ENCODE data around the gene PRXL2B.
"Not testable (repeated sequence)": the region's sequence is repeated elsewhere in the genome, so short reads cannot be mapped to it uniquely, and the experiment has no call there.

Gene PRXL2B

DNA sequence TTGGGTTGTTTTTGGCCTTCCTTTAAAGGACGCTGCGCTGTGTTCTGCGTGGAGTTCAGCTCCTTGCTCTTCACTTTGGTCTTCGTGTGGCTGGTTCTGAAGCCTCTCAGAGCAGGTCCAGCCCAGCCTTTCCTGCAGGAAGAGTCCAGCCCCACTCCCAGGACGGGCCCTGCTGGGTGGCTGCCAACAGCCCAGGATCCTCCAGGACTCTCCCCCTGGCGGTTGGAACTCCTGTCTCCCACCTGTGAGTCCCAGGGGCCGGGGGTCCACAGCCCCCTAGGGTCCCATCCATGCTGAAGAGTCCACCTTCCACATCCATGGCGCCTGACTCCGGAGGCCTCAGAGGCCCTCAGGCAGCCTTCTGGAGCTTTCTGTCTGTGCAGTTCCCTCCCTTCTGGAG is 35.0 kb upstream of the PRXL2B start:
- DNase-seq, result not testable (repeated sequence)

DNA sequence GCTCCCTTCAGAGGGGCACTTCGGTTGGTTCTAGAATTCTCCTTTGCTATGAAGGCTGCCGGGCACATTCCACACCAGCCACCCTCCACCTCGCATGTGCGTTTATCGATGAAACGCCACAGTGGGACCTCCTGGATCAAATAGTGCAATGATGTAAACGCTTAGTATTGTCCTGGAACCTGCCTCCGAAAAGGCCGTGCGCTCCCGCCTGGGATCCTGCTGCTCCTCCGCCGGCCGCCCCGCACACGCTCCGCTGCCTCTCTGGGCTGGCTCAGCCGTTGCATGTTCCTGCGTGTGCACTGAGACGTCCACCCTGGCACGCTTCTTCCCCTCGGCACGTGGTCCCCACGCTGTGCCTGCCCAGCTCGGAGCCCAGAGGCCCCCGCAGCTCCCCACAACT is 34.4 kb upstream of the PRXL2B start:
- DNase-seq, result no peak

DNA sequence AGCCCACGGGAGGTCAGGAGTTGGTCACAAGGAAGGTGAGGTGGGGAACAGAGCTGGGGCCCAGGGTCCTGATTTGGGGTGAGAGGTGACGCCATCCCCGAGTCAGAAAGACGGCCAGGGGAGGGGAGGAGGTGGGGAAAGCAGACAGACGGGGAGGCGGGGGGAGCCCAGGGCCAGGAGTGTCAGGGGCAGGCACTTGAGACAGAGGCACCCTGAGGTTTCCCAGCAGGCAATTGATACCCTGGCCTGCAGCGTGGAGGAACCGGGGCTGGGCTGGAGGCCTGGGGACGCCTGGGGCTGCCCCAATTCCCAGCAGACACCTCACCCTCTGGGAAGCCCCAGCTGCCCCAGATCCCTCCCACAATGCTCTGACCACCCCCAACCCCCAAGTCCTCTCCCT is 33.5 kb upstream of the PRXL2B start:
- not testable (repeated sequence) for DNase-seq

DNA sequence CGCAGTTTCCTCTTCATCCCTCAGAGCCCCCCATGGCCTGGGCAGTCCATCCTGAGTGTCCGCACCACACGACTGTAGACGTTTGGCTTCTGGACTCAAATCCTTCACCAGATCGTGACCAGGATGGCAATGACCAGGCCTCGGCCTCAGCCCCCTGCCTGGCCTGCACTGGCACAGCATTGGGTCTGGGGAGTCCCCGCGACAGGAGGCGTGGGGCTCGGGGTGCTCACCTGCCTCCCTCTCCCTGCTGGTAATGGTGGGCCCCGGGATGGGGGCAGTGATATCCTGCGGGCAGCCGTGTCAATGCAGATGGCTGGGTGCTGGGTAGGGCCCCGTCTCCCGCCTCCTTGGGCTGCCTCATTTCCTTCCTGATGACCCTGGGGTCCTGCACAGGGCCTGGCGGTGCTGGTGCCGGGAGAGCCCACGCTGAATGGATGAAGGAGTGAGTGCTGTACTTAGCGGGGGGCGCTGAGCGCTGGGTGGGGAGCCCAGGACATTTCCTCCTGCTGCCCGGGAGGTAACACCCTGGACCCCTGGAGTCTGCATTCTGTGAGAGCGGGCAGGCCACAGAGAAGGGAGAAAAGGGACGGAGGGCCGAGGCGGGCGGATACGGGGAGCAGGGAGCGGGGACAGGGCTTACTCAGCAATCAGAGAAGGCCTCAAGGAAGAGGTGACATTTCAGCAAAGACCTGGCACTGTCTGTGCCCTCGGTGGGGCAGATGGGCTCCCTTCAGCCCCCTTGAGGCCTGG is 32.5 kb upstream of the PRXL2B start:
- DNase-seq, result no peak

DNA sequence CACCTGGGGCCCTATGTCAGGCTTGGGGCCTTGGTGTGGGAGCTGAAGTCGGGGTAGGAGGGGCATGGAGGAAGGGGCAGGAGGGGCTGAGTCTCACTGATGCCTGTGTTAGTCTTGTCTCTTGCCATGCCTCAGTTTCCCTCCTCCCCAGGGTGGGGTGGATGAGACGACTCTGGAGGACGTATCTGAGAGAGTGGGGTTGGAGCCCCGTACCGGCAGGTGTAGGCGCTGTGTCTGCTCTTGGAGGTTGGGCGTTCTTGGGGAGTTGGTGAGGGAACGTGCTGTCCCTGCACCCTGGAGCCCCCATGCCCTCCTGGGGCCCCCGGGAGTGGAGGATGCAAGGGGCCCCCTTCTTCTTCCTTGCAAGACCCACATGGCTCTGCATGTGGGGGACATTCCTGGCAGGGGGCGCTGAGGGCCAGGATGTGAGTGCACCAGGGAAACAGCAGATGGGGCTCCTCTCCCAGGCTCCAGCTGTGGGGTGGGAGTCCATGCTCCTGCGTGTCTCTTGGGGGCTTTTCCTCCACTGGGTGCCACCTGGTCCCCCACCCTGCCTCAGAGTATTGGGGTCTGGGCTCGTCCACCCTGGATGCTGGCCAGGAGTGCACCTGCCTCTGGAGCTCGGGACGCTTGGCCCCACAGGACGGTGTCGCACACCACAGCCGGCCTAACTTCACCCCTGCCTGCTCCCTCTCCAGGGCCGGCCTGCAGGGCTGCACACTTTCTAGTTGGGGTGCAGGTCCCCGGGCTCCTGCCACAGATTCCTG is 31.8 kb upstream of the PRXL2B start:
- DNase-seq, result peak; percentile 42

DNA sequence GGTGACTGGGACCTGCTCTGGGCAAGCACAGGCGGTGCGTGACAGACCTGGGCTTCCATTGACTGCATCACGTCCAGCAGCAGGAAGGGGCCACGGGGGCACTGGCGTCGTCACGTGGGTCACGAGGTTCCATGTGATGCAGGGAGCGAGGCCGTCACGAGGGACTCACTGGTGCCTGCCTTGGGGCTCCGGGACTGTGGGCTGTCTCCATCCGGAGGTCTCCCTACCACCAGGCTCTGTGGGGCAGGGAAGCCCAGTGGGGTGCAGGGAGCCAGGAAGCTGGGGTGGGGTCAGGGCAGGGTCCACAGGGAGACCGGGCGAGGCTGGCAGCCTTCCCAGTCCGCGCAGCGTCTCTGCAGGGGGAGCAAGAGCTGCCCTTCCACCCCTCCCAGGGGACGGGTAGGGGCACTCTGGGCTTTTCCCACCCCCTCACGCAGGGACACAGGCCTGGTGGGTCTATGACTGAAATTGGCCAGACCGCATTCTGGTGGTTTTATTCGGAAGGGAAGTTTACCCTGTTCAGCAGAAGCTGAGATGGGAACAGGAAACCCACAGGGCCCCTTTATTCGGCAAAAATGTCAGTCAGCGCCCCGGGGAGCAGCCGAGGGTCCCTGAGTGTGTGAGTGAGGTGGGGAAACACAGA is 30.8 kb upstream of the PRXL2B start:
- peak; percentile 72 for DNase-seq

DNA sequence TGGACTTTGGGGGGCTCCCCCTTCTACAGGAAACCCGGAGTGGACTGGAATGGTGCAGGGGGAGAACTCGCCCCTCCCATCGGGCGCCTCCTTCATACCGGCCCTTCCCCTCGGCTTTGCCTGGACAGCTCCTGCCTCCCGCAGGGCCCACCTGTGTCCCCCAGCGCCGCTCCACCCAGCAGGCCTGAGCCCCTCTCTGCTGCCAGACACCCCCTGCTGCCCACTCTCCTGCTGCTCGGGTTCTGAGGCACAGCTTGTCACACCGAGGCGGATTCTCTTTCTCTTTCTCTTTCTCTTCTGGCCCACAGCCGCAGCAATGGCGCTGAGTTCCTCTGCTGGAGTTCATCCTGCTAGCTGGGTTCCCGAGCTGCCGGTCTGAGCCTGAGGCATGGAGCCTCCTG is 30.3 kb upstream of the PRXL2B start, which contains the start of gene TNFRSF14:
TSS of gene TNFRSF14 (plus strand) at position 95 of the 401 bp plus-strand sequence. CDS start at position 389, 294 bp downstream.
- peak; percentile 80 for DNase-seq

DNA sequence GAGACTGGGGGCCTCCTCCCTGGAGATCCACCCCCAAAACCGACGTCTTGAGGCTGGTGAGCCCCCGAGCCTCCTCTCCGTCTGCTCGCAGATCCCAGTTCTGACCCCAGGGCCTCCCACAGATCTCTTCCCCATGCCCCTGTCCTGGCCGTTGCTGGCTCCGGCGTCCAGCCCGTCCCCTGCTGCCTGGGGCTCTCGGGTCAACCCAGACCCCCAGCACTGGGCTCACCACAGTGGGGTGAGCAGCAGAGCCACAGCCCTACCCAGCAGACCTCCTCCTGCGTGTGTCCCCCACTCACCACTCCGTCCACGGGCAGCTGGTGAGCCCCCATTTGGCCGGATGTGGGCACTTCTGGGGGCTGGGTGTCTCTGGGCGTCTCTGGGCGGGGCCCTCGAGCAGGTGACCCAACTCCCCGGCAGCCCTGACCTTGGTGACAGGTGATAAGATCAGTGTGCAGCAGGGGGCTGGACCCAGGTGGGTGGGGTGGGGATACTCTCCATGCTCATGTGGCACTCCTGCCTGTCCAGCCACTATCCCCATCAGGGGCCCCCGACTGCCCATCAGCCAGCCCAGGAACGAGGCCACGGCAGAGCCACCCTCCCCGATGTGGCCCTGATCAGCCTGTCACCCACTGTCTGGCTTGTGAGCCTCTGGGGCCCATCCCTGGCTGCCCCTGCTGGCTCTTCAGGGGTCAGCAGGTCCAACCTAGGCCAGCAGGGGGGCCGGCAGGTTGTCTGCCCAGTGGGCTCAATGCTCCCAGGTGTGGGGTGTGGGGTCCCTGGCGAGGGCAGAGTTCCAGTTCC is 29.7 kb upstream of the PRXL2B start:
- DNase-seq, result peak; percentile 71

DNA sequence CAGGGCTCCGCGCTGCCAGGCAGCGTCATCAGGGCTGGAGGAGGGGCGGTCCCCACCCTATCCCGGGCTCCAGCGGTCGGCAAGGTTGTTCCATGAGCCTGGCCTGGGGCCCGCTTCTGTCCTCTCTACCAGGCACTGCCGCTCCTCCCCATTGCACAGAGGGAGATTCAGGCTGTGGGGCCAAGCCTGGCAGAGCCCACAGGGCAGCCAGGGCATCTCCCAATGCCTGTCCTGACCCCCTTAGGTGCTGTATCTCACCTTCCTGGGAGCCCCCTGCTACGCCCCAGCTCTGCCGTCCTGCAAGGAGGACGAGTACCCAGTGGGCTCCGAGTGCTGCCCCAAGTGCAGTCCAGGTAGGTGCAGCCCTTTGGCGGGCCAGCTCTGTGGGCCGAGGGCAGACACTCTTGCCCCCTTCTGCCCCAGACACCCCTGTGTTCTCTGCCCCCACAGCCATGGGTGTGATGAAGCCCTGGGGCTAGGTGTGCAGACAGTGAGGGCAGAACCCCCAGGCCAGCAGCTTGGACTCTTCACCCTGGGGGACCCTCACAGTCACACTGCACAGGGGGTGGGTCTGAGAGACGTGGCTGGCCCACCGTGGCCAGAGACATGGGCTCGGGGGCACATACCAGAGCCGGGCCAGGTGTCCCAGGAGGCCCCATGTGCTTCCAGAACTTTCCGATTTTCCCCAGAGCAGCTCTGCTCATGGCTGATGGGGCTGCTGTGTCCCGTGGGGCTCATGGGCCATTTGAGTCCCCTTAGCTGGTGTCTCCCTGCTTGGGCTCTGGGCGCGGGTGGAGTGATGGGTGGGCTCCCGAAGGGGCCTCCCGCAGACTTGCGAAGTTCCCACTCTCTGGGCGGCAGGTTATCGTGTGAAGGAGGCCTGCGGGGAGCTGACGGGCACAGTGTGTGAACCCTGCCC is 28.8 kb upstream of the PRXL2B start:
- no peak for DNase-seq

DNA sequence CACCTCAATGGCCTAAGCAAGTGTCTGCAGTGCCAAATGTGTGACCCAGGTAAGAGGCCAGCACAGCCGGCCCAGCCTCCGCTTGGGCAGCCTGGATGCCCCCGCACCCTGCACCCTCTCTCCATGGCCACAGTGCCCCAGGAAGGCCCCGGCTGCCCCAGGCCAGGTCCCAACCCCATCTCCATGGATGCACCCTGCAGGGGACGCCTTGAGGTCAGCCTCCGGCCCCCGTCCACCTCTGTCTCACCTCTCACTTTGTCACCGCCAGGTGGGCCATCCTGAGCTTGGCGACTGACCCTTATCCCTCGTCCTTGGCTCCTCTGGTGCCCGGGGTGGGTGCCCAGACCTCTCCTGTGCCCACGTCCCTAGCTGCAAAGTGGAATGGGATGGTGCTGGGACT is 28.2 kb upstream of the PRXL2B start:
- no peak for DNase-seq

DNA sequence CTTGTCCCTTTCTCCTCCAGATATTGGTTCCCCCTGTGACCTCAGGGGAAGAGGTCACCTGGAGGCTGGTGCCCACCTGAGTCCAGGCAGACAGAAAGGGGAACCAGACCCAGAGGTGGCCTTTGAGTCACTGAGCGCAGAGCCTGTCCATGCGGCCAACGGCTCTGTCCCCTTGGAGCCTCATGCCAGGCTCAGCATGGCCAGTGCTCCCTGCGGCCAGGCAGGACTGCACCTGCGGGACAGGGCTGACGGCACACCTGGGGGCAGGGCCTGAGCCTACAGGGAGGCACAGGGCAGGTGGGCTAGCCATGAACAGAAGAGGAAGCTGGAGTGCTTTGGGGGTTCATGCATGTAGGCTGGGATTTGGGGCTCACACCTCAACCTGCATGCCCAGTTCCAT is 27.7 kb upstream of the PRXL2B start:
- DNase-seq, result no peak

DNA sequence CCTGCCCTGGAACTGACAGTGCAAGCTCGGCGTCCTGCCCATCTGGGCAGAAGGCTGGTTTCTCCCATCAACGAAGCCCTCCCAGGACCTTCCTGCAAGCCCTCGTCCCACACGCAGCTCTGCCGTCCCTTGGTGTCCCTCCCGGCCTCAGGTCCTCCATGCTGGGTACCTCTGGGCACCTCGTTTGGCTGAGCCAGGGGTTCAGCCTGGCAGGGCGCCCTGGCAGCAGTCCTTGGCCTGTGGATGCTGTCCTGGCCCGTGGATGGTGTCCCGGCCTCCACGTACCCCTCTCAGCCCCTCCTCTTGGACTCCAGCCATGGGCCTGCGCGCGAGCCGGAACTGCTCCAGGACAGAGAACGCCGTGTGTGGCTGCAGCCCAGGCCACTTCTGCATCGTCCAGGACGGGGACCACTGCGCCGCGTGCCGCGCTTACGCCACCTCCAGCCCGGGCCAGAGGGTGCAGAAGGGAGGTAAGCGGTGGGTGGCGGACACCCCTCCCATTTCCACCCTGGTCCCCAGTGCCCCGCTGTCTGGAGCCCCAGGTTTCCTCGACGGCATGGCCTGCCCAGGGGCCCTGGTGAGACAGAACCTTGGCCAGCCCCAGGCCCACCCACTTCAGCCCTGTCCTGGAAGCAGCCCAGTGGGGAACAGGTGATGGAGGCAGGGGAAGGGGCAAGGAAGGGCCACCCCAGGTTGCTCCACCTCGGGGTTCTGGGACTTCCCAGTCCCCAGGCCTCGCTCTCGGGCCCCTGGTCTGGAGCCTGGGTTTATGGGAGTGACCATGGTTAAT is 26.9 kb upstream of the PRXL2B start:
- DNase-seq, result no peak

DNA sequence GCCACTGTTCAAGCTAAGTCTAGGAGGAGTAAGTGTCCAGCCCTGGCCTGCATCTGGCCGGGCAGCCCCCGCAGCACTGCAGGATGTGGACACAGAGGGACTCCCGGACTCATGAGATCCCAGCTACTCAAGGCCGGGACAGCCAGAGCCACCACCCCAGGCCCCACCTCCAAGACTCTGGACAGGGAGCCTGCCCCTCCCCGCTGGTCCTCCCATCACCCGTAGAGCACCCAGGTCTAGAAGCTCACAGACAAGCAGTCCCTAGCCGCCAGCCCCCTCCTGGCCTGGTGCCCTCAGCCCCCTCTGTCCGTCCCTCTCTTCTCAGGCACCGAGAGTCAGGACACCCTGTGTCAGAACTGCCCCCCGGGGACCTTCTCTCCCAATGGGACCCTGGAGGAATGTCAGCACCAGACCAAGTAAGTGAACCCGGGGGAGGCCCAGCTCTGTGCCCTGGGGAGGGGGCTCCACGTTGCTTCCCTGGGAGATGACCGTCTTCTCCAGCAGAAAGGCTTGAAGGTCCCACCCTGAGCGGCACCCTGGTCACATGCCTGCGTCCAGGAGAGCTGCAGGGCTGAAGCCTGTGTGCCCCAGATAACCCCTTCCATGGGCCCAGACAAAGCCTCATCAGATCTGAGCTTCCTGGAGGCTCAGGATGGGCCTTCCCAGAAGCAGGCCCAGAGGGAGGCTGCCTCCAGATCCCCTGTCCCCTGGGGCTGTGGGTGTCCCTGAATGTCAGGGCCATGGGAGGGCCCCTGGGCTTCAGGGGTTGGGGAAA is 26.1 kb upstream of the PRXL2B start:
- no peak for DNase-seq

DNA sequence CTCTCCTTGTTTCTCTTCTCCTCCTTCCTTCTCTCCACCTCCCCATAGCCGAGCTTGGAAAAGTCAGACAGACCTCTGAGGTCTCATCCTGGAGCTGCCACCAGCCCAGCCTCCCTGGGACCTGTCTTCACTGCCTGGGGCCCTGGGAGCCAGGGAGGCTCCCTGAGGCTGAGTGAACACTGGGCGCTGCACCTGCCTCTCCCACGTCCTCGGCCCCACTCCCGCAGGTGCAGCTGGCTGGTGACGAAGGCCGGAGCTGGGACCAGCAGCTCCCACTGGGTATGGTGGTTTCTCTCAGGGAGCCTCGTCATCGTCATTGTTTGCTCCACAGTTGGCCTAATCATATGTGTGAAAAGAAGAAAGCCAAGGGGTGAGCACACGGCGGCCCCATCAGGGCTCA is 25.1 kb upstream of the PRXL2B start:
- no peak for DNase-seq

DNA sequence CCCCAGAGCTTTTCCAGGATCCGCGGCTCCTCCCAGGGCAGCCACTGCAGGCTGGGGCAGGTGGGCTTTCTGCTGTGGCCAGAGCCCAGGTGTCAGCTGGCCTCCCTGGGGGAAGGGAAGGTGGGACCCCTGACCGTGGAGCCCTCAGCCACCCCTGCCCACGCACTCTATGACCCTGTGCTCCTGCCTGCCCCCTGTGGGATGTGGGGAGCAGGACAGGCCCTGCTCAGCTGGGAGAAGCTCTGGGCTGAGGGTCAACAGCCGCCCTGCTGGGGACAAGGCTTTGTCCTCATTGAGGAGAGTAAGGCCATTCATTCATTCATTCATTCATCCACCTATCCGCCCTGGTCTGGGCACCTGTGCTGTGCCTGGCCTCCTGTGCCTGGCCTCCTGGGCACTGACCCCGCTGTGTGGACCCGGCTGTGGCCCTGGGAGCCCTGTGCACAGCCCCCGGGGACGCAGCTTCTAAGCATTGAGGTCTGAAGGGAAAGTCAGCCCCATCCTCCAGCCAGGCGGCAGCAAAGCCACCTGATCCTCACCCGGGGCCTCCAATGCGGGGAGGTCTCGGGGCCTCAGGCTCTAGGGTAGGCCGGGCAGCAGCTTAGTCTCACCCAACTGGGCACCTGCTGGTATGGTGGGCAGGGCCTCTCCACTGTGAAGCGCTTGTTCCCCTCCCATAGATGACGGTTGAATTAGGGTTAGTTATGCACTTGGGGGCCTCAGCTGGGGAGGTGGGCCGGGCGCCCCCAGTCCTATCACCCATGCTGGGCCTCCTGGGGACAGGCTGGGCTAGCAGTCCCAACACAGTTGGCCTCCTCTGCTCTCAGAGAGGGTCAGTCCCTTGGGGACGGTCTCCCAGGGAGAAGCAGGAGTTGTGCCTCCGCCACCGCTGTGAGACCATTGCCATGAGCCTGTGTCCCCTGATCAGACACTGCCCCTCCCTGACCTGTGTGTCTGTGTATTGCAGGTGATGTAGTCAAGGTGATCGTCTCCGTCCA is 24.4 kb upstream of the PRXL2B start:
- no peak for DNase-seq

DNA sequence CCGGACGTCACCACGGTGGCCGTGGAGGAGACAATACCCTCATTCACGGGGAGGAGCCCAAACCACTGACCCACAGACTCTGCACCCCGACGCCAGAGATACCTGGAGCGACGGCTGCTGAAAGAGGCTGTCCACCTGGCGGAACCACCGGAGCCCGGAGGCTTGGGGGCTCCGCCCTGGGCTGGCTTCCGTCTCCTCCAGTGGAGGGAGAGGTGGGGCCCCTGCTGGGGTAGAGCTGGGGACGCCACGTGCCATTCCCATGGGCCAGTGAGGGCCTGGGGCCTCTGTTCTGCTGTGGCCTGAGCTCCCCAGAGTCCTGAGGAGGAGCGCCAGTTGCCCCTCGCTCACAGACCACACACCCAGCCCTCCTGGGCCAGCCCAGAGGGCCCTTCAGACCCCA is 23.4 kb upstream of the PRXL2B start:
- no peak for DNase-seq

DNA sequence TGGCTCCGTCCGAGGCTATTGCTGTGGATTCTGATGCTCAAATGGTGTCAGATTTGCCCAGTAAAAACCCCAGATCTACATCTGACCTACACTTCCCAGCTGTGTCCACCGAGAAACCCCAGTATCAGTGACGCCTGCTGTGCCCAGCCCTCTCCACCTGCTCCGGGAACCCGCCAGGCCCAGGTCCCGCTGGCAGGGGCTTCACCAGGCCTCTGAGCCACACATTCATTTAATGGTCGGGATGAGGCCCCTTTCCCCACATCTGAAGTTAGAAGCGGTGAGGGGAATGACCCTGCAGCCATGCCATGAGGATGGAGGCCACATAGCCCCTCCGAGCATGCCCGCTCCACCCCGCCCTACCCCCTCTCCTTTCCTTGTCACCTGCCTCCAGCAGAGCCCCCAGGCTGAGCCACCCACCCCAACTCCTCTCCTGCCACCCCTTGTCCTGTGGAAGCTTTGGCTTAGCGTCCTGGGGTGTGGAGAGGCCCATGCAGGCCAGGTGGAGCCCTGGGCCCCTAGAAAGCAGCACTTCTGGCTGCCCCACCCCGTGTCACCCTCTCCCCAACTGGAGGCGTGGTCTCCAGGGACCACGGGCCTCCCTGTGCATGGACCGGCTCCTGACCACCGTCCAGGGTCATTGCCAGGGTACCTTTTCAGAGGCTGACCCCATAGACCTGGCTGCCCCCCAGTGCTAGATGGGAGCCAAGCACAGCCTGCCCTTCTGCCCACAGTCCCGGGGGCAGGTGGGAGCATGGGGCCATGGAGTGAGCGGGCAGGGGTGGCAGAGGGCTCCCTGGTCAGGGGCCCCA is 22.4 kb upstream of the PRXL2B start:
- no peak for DNase-seq

DNA sequence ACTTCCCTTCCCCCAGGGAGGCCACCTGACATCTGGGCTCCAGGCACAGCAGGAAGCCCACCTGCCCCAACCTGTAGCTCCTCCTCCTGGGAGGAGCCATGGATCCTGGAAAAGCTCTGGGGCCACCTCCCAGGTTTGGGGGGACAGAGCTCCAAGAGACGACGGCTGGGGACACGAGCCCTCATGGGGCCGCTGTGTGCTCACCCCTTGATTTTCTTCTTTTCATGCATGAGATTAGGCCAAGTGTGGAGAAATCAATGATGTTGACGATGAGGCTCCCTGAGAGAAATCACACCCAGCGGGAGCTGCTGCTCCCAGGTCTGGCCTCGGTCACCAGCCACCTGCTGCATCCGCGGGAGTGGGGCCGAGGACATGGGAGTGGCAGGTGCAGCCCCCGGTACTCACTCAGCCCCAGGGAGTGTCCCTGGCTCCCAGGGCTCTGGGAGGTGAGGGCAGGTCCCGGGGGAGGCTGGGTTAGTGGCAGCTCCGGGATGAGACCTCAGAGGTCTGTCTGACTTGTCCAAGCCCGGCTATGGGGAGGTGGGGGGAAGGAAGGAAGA is 21.7 kb upstream of the PRXL2B start:
- DNase-seq, result no peak

Measured in RPMI8226 (cell line).